Pancreas (tissue), 10 donors: Measurements from ENCODE around the gene AAR2. TPM values are rescaled to one million over a fixed set of nuclear protein-coding genes. Genes with fewer than 3 reads are reported as not detected.

ENCODE experiments used
- ATAC-seq, 4 donors: fragments of 200-7000 bp; cut with Tn5 transposase; one replicate each; pipeline versions ENCODE4 v1.8.0 to v1.9.1; 2020; ENCODE audit warnings: mild to moderate bottlenecking in 4 of 4, moderate library complexity in 4 of 4
- DNase-seq, 6 donors: peaks; one replicate each; pipeline ENCODE4 v3.0.0-alpha.2; 2020
- FAIRE-seq: peaks from 2 replicates; lab custom pipeline; 2012; peaks lifted over from hg19 to GRCh38; lab: Jason Lieb, UNC
- H3K27ac ChIP-seq, 4 donors: fragments of 200-600 bp; sonication (generic); 1 replicate in 3 of 4; 2 replicates in 1 of 4; pipeline versions ENCODE4 v1.5.0 to v1.8.0; 2020
- H3K27me3 ChIP-seq, 4 donors: fragments of 200-600 bp; one replicate each; pipeline ENCODE4 v1.8.0; 2021
- H3K36me3 ChIP-seq, 3 donors: fragments of 200-600 bp; sonication (generic) in 1 of 3; one replicate each; pipeline versions ENCODE4 v1.5.0 to v1.8.0; 2020 to 2021
- H3K4me1 ChIP-seq, 3 donors: fragments of 200-600 bp; one replicate each; pipeline ENCODE4 v1.8.0; 2021
- H3K4me3 ChIP-seq, 4 donors: fragments of 200-600 bp; sonication (generic) in 2 of 4; one replicate each; pipeline versions ENCODE4 v1.5.0 to v1.8.0; 2020 to 2021
- H3K9me3 ChIP-seq, 4 donors: fragments of 200-600 bp; one replicate each; pipeline ENCODE4 v1.8.0; 2021
- CTCF ChIP-seq, 4 donors: fragments of 200-600 bp; sonication (generic) in 3 of 4; IDR thresholded peaks; one replicate each; pipeline versions ENCODE4 v1.5.0 to v1.8.0; 2021; ENCODE audit warnings: antibody characterized with exemption in 4 of 4
- WGBS, 2 donors: extraction: QIAGEN DNeasy Blood & Tissue Kit; methylation state at CpG; one replicate each; pipeline ENCODE4 v1.1.7; 2013; 5-methylcytosine and 5-hydroxymethylcytosine counted together
- intact Hi-C, 3 donors: fragments of 100-400 bp; cut with DNase I; formaldehyde crosslinking; loops; one replicate each; pipeline versions ENCODE4 v1.11.1 to v1.14.2; 2022
- polyA plus RNA-seq, 2 donors: library from polyadenylated mRNA; stranded (reverse); fragments of 200-250 nt; gene quantifications; one replicate each; pipeline ENCODE4 v1.2.3, GENCODE V29; 2013
- total RNA-seq, 6 donors: library from RNA; stranded (reverse); fragmentation: NEBNext Ultra II Directional in 4 of 6; extraction: Animal tissue kit (Norgen Biotek cat#: 25700) in 4 of 6; gene quantifications; one replicate each; pipeline versions ENCODE4 v1.2.1 to v1.2.4, GENCODE V29; 2021 to 2023
- donor health status: healthy with polysubstance abuse.
- donor health status: DM: no; HTN: no; CAD: no; lungs with moderate emphysema.
- donor health status: DM: no; HTN: no; CAD: no.
- donor health status: control.
- donor health status: control.
- donor health status: Bipolar disorder and iron deficiency.
- donor health status: DM: yes; HTN: yes; CAD: no.
- donor health status: DM: no; HTN: no; CAD: no.
- donor health status: DM: no; HTN: no; CAD: no.
- donor health status: DM: yes; HTN: yes; CAD: no.

The AAR2 gene
- total and polyA plus RNA-seq, 8 donors = 7.0 to 18.0 (median 9.5) TPM

- Histone ChIP-seq H3K4me3 (no peak overlapping the region), H3K27me3 (no peaks in the 10 kb centered on the region), H3K9me3 (no peaks in the 10 kb centered on the region), H3K27ac (no peak overlapping the region), H3K4me1 (no peaks in the 10 kb centered on the region), H3K36me3 (no peaks in the 10 kb centered on the region)
- intact Hi-C loops = no loop called here
- 49 to 73% methylated on average over 9 of the region's 9 CpGs for WGBS, 2 donors
- DNase-seq (no peak), FAIRE-seq (no peak), ATAC-seq (no peak)
- no peak for TF ChIP-seq CTCF (IDR thresholded peaks at IDR 0.05)
These were observed 41.3 kb downstream of the AAR2 start for GRCh38 chr20:36277546-36277945.

- no peak for ATAC-seq
- intact Hi-C loops = no loop called here
- H3K36me3 ChIP-seq = no peaks in the 10 kb centered on the region
- no peak overlapping the region for H3K4me3 ChIP-seq
- no peak for FAIRE-seq
- no peak for DNase-seq
- WGBS, 2 donors = 76 to 85% methylated on average over 5 of the region's 5 CpGs
- H3K9me3 ChIP-seq = no peaks in the 10 kb centered on the region
- TF ChIP-seq CTCF (IDR thresholded peaks at IDR 0.05) = no peak
- no peak overlapping the region for H3K27ac ChIP-seq
- H3K4me1 ChIP-seq = no peaks in the 10 kb centered on the region
- no peaks in the 10 kb centered on the region for H3K27me3 ChIP-seq
These were observed 43.1 kb downstream of the AAR2 start for GRCh38 chr20:36279362-36279761.

GRCh38 chr20:36279776-36280175, 43.5 kb downstream of the AAR2 start:
- Histone ChIP-seq H3K4me1 (no peaks in the 10 kb centered on the region), H3K27ac (no peak overlapping the region), H3K9me3 (no peaks in the 10 kb centered on the region), H3K27me3 (no peaks in the 10 kb centered on the region), H3K4me3 (no peak overlapping the region), H3K36me3 (no peaks in the 10 kb centered on the region)
- no peak for ATAC-seq
- FAIRE-seq = no peak
- no peak for TF ChIP-seq CTCF (IDR thresholded peaks at IDR 0.05)
- 72 to 80% methylated on average over 6 of the region's 6 CpGs for WGBS, 2 donors
- DNase-seq = no peak
- intact Hi-C loops = no loop called here

- ATAC-seq (no peak), FAIRE-seq (no peak), DNase-seq (no peak)
- intact Hi-C loops = no loop called here
- TF ChIP-seq CTCF (IDR thresholded peaks at IDR 0.05) = no peak
- no peaks in the 10 kb centered on the region for H3K36me3 ChIP-seq
- 79 to 89% methylated on average over 10 of the region's 10 CpGs for WGBS, 2 donors
- H3K27ac ChIP-seq = no peak overlapping the region
- no peaks in the 10 kb centered on the region for H3K4me1 ChIP-seq
- no peaks in the 10 kb centered on the region for H3K27me3 ChIP-seq
- H3K4me3 ChIP-seq = no peak overlapping the region
- no peaks in the 10 kb centered on the region for H3K9me3 ChIP-seq
These were observed 45.6 kb downstream of the AAR2 start for GRCh38 chr20:36281785-36282380.

- no peak overlapping the region for H3K4me3 ChIP-seq
- intact Hi-C loops = no loop called here
- no peak for FAIRE-seq
- no peaks in the 10 kb centered on the region for H3K4me1 ChIP-seq
- H3K27ac ChIP-seq = no peak overlapping the region
- WGBS, 2 donors = 79 to 90% methylated on average over 5 of the region's 5 CpGs
- ATAC-seq = no peak
- no peak for DNase-seq
- no peaks in the 10 kb centered on the region for H3K36me3 ChIP-seq
- TF ChIP-seq CTCF (IDR thresholded peaks at IDR 0.05) = no peak
- H3K27me3 ChIP-seq = no peaks in the 10 kb centered on the region
- no peaks in the 10 kb centered on the region for H3K9me3 ChIP-seq
These were observed 48.5 kb downstream of the AAR2 start for GRCh38 chr20:36284751-36285150.
